ENCODE measurements around the gene INPP5E. TPM values are rescaled to one million over a fixed set of nuclear protein-coding genes. Genes with fewer than 3 reads are reported as not detected.

Gene INPP5E
- total and polyA plus RNA-seq, 10 of the 15 experiments (the other 5 are each of a cell fraction or from before 2014, with no cell fraction given) = 0.24 to 16.0 (median 5.3) TPM

DNA sequence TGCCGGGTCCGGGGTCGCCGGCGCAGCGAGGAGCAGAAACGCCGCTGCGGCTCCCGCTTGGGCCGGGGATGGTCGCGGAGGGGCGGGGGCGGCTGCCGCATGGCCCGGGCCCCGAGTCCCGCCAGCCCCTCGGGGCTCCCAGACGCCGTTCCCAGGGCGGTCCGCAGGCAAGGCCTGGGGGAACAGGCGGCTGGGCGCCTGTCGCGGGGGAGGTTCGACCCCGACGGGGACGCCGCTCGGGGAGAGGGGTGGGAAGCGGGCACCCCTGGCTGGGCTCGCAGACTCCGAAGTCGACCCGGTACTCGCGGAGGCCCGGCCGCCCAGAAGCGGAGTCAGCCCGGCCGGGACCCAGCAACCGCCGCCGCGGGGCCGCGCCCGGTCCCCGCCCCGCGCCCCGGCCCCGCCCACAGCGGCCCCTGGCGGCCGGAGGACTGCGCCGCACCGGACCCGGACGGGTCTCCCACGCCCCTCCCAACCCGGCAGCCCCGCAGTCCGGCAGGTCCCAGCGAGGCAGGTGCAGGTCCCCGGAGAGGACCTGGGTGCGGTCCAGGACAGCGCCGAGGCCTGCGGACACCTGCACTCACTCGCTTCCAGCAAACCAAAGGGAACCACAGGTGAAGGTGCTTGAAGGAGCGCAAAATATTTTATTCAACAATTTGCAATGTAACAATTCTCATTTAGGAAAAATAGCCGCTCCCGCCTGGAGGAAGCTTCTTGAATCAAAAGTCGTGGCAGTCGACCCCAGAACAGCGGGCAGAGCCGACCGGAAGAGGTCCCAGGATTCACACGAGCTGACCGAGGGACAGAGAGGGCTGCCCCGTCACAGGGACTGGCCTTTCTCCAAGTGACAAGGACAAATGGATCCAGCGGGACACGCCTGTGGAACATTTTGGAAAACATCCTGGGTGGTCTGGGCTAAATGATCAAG, at the start of gene INPP5E (continued):
- TF ChIP-seq CTCF (IDR thresholded peaks at IDR 0.05 in 2 of 3, conservative IDR thresholded peaks at IDR 0.05 in 1 of 3; ENCODE audit: control insufficient read depth in 2 of 3, extremely low read depth in 1 of 3, insufficient read depth in 1 of 3, low read depth in 3 of 3, low read length in 3 of 3) = peak; percentile 51 to 75 (median 71)
- no peak for TF ChIP-seq ZZZ3 (IDR thresholded peaks at IDR 0.05; ENCODE audit: control insufficient read depth, insufficient read length, low read depth)
- no peak for TF ChIP-seq BRCA1 (IDR thresholded peaks at IDR 0.05; ENCODE audit: low read depth, low read length)
- TF ChIP-seq ZSCAN29 (IDR thresholded peaks at IDR 0.05) = 0 out of 2 replicates have a peak, but pooled peaks have one; percentile 10
- TF ChIP-seq, protein P1, sequence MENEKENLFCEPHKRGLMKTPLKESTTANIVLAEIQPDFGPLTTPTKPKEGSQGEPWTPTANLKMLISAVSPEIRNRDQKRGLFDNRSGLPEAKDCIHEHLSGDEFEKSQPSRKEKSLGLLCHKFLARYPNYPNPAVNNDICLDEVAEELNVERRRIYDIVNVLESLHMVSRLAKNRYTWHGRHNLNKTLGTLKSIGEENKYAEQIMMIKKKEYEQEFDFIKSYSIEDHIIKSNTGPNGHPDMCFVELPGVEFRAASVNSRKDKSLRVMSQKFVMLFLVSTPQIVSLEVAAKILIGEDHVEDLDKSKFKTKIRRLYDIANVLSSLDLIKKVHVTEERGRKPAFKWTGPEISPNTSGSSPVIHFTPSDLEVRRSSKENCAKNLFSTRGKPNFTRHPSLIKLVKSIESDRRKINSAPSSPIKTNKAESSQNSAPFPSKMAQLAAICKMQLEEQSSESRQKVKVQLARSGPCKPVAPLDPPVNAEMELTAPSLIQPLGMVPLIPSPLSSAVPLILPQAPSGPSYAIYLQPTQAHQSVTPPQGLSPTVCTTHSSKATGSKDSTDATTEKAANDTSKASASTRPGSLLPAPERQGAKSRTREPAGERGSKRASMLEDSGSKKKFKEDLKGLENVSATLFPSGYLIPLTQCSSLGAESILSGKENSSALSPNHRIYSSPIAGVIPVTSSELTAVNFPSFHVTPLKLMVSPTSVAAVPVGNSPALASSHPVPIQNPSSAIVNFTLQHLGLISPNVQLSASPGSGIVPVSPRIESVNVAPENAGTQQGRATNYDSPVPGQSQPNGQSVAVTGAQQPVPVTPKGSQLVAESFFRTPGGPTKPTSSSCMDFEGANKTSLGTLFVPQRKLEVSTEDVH (IDR thresholded peaks at IDR 0.05; ENCODE audit: low read depth, partially characterized antibody) = no peak
- TF ChIP-seq IKZF1 (conservative IDR thresholded peaks at IDR 0.05) = peak; percentile 86
- peak; percentile 74 for TF ChIP-seq BACH1 (IDR thresholded peaks at IDR 0.05; ENCODE audit: borderline replicate concordance)
- no peak for TF ChIP-seq PKNOX1 (IDR thresholded peaks at IDR 0.05)
- no peak for TF ChIP-seq EED (IDR thresholded peaks at IDR 0.05; ENCODE audit: low read depth)
- TF ChIP-seq, protein P2, sequence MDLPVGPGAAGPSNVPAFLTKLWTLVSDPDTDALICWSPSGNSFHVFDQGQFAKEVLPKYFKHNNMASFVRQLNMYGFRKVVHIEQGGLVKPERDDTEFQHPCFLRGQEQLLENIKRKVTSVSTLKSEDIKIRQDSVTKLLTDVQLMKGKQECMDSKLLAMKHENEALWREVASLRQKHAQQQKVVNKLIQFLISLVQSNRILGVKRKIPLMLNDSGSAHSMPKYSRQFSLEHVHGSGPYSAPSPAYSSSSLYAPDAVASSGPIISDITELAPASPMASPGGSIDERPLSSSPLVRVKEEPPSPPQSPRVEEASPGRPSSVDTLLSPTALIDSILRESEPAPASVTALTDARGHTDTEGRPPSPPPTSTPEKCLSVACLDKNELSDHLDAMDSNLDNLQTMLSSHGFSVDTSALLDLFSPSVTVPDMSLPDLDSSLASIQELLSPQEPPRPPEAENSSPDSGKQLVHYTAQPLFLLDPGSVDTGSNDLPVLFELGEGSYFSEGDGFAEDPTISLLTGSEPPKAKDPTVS (IDR thresholded peaks at IDR 0.05; ENCODE audit: low read depth, low read length) = no peak
- TF ChIP-seq SIN3A (IDR thresholded peaks at IDR 0.05; ENCODE audit: low read depth, low read length) = no peak
- 0 out of 2 replicates have a peak, but pooled peaks have one; percentile 21 for TF ChIP-seq PML (IDR thresholded peaks at IDR 0.05; ENCODE audit: low read length)
- peak; percentile 69; the same call in 1 of the 2 replicates for TF ChIP-seq YY1 (IDR thresholded peaks at IDR 0.05; ENCODE audit: low read depth, low read length)
- TF ChIP-seq MYB (IDR thresholded peaks at IDR 0.05; ENCODE audit: borderline replicate concordance, low read depth, low read length) = no peak
- peak; percentile 56 for TF ChIP-seq LARP7 (IDR thresholded peaks at IDR 0.05)
- TF ChIP-seq SUPT20H (IDR thresholded peaks at IDR 0.05; ENCODE audit: borderline replicate concordance, control insufficient read depth, low read depth, low read length) = no peak
- peak in 1 of 2 experiments; percentile 76; a peak in 2 of 3 replicates for TF ChIP-seq EGR1 (IDR thresholded peaks at IDR 0.05; ENCODE audit: borderline replicate concordance in 1 of 2, low read depth in 2 of 2, low read length in 2 of 2)
- TF ChIP-seq POLR2AphosphoS5 (IDR thresholded peaks at IDR 0.05; ENCODE audit: low read length) = no peak; the same call in 1 of the 2 replicates
- peak; percentile 81 for TF ChIP-seq POLR2A (IDR thresholded peaks at IDR 0.05; ENCODE audit: low read depth, low read length)
- no peak for TF ChIP-seq CHD1 (IDR thresholded peaks at IDR 0.05; ENCODE audit: low read depth, low read length)

Measured in GM12878 (cell line).